Stomach (tissue), 9 donors: ENCODE data around the gene AEBP2. TPM values are rescaled to one million over a fixed set of nuclear protein-coding genes. Genes with fewer than 3 reads are reported as not detected.

Experiments used
- DNase-seq, 2 donors: peaks; one replicate each; pipeline versions ENCODE4 v3.0.0 to v3.0.0-alpha.2; 2013 to 2019
- H3K27ac ChIP-seq, 5 donors: fragments of 200-600 bp in 4 of 5; sonication (generic) in 4 of 5; one replicate each; pipeline ENCODE4 v1.5.1; 2013 to 2019; ENCODE audit warnings: mild to moderate bottlenecking in 1 of 5, moderate library complexity in 1 of 5
- H3K27me3 ChIP-seq, 3 donors: fragments of 200-600 bp; sonication (generic); one replicate each; pipeline ENCODE4 v1.5.1; 2017 to 2019; ENCODE audit warnings: mixed run types in 1 of 3
- H3K36me3 ChIP-seq, 4 donors: fragments of 200-600 bp; sonication (generic); 1 replicate in 3 of 4; 2 replicates in 1 of 4; pipeline ENCODE4 v1.5.1; 2016 to 2019
- H3K4me1 ChIP-seq, 4 donors: fragments of 200-600 bp; sonication (generic); one replicate each; pipeline ENCODE4 v1.5.1; 2016 to 2019
- H3K4me3 ChIP-seq, 4 donors: fragments of 200-600 bp; sonication (generic) in 3 of 4; one replicate each; pipeline ENCODE4 v1.5.1; 2016 to 2019; ENCODE audit warnings: mild to moderate bottlenecking in 1 of 4
- H3K9me3 ChIP-seq, 4 donors: fragments of 200-600 bp; sonication (generic); one replicate each; pipeline ENCODE4 v1.5.1; 2016 to 2019
- EP300 ChIP-seq: sonication (generic); formaldehyde crosslinking; IDR thresholded peaks from one replicate; pipeline ENCODE4 v1.6.1; 2017; ENCODE audit warnings: antibody characterized with exemption
- POLR2A ChIP-seq, 4 donors: fragments of 450-650 bp; IDR thresholded peaks; one replicate each; pipeline ENCODE4 v1.6.1; 2016; ENCODE audit warnings: antibody characterized with exemption in 4 of 4, control low read depth in 2 of 4, mild to moderate bottlenecking in 1 of 4, moderate library complexity in 1 of 4
- POLR2AphosphoS5 ChIP-seq, 3 donors: sonication (generic); formaldehyde crosslinking; IDR thresholded peaks; one replicate each; pipeline ENCODE4 v1.6.1; 2016; ENCODE audit warnings: antibody characterized with exemption in 3 of 3
- WGBS, 5 donors: extraction: QIAGEN DNeasy Blood & Tissue Kit in 3 of 5; methylation state at CpG; one replicate each; pipeline versions ENCODE4 v1.1.5 to v1.1.7; 2013 to 2018; 5-methylcytosine and 5-hydroxymethylcytosine counted together
- intact Hi-C: fragments of 100-400 bp; cut with DNase I; formaldehyde crosslinking; loops from one replicate; pipeline ENCODE4 v1.15.1; 2023; ENCODE audit warnings: low total_unique reads
- polyA plus RNA-seq, 3 donors: library from polyadenylated mRNA; stranded (reverse); fragments of 200-250 nt; gene quantifications; one replicate each; pipeline ENCODE4 v1.2.3, GENCODE V29; 2013
- small RNA-seq, 4 donors: library from RNA; depleted of rRNA; stranded (forward); fragments of <200 nt; gene quantifications; one replicate each; pipeline ENCODE3, GENCODE V24; 2016
- total RNA-seq, 5 donors: library from RNA; depleted of rRNA; stranded (reverse); fragments of >200 nt; gene quantifications; one replicate each; pipeline versions ENCODE4 v1.1.0 to v1.2.3, GENCODE V29; 2014 to 2016
- TF ChIP-seq, protein P1 (sequence below), 7 experiments: fragments of 450-650 bp in 4 of 7; fragments of 200-600 bp in 3 of 7; sonication (generic) in 3 of 7; IDR thresholded peaks; one replicate each; pipeline ENCODE4 v1.5.1; 2016 to 2019; ENCODE audit warnings: antibody characterized with exemption in 7 of 7, control low read depth in 2 of 7, mild to moderate bottlenecking in 1 of 7
- donor health status: healthy with polysubstance abuse.
- donor health status: Bipolar disorder and iron deficiency.
- donor health status: healthy.

Gene AEBP2
- total and polyA plus RNA-seq, 8 donors, result 8.6 to 51.8 (median 24.3) TPM

DNA sequence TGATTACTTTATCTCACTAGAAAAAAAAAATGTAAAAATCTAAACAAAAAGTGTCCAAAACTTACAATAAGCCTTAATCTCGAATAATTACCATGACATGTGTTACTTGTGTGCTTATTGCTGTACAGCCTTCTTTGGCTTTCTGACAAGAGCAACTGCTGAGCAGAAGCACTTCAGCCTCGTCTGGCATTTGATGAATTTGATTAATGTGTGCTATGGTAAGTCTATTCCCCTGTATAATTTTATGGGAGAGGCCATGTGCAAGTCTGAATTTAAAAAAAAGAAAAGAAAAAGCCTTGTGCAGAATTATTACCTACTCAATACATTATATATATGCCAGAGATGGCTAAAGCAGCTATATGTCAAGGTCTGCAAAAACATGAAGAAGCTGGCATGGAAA, 113.9 kb downstream of the AEBP2 start:
- H3K4me3 ChIP-seq, result no peak overlapping the region
- intact Hi-C loops, result no loop called here
- WGBS, 5 donors, result 60 to 73% (median 64%) methylated on average over 2 of the region's 2 CpGs
- H3K27me3 ChIP-seq, result no peaks in the 10 kb centered on the region
- DNase-seq, result peak in 1 of 2 donors; percentile 44
- no peaks in the 10 kb centered on the region for H3K9me3 ChIP-seq
- H3K27ac ChIP-seq, result no peak overlapping the region
- TF ChIP-seq POLR2A (IDR thresholded peaks at IDR 0.05) (no peak), EP300 (no peak), POLR2AphosphoS5 (IDR thresholded peaks at IDR 0.05) (no peak)
- TF ChIP-seq, protein P1, sequence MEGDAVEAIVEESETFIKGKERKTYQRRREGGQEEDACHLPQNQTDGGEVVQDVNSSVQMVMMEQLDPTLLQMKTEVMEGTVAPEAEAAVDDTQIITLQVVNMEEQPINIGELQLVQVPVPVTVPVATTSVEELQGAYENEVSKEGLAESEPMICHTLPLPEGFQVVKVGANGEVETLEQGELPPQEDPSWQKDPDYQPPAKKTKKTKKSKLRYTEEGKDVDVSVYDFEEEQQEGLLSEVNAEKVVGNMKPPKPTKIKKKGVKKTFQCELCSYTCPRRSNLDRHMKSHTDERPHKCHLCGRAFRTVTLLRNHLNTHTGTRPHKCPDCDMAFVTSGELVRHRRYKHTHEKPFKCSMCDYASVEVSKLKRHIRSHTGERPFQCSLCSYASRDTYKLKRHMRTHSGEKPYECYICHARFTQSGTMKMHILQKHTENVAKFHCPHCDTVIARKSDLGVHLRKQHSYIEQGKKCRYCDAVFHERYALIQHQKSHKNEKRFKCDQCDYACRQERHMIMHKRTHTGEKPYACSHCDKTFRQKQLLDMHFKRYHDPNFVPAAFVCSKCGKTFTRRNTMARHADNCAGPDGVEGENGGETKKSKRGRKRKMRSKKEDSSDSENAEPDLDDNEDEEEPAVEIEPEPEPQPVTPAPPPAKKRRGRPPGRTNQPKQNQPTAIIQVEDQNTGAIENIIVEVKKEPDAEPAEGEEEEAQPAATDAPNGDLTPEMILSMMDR (IDR thresholded peaks at IDR 0.05), result no peak
- H3K36me3 ChIP-seq, result peaks cover 0 to 9% (median 2%) of the 10 kb centered on the region in 4 donors
- peaks cover 0 to 9% (median 3%) of the 10 kb centered on the region in 4 donors for H3K4me1 ChIP-seq

DNA sequence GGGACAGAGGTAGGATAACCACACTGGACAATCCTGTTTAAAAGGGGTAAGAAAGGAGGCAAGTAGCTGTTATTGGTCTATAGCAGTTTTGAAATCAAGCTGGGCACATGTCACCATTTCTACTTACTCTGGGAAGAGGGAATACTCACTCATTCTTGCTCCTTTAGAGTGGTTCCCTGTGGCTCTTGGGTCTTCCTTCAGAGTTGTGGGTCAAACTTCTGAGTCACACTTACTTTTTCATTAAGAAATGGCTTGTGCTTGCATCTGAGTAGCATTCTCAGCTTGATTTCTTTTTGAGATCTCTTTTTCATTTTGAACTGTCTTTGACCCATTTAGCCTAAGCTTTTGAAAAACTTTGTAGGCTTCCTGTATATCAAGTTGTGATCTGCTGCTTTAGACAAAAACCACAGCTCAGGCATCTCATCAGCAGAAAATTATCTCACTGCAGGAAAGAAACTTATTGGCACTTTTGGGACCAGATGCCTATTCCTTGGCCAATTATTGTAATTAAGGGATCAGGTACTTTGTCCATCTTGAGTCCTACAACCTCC, 122.2 kb downstream of the AEBP2 start:
- intact Hi-C loops, result no loop called here
- no peaks in the 10 kb centered on the region for H3K9me3 ChIP-seq
- H3K27ac ChIP-seq, result no peak overlapping the region
- H3K27me3 ChIP-seq, result no peaks in the 10 kb centered on the region
- no peak overlapping the region for H3K4me3 ChIP-seq
- TF ChIP-seq, protein P1 (IDR thresholded peaks at IDR 0.05), result no peak
- no peak for TF ChIP-seq POLR2AphosphoS5 (IDR thresholded peaks at IDR 0.05)
- TF ChIP-seq POLR2A (IDR thresholded peaks at IDR 0.05), result no peak
- TF ChIP-seq EP300, result no peak
- H3K36me3 ChIP-seq, result peaks cover 0 to 3% (median 0%) of the 10 kb centered on the region in 4 donors
- DNase-seq, result no peak
- H3K4me1 ChIP-seq, result no peaks in the 10 kb centered on the region

Small RNAs within 50 kb of the gene (small RNA-seq; reads per million reads assigned to genes)
- gene AC091805.2 (0 reads per million in 4 donors), gene RNU6-254P (0 reads per million in 4 donors)
